Activated T-cell treated with anti-CD3 and anti-CD28 coated beads for 48 hours (primary cell): ENCODE results near the gene PRM2.
A peak's percentile ranks its signal among the peaks of the same experiment; 100 is the strongest.

ENCODE experiments used
- DNase-seq: peaks from one replicate; pipeline ENCODE4 v3.0.0-alpha.2; 2020; ENCODE audit warnings: low read depth

The PRM2 gene, protein sequence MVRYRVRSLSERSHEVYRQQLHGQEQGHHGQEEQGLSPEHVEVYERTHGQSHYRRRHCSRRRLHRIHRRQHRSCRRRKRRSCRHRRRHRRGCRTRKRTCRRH

DNA sequence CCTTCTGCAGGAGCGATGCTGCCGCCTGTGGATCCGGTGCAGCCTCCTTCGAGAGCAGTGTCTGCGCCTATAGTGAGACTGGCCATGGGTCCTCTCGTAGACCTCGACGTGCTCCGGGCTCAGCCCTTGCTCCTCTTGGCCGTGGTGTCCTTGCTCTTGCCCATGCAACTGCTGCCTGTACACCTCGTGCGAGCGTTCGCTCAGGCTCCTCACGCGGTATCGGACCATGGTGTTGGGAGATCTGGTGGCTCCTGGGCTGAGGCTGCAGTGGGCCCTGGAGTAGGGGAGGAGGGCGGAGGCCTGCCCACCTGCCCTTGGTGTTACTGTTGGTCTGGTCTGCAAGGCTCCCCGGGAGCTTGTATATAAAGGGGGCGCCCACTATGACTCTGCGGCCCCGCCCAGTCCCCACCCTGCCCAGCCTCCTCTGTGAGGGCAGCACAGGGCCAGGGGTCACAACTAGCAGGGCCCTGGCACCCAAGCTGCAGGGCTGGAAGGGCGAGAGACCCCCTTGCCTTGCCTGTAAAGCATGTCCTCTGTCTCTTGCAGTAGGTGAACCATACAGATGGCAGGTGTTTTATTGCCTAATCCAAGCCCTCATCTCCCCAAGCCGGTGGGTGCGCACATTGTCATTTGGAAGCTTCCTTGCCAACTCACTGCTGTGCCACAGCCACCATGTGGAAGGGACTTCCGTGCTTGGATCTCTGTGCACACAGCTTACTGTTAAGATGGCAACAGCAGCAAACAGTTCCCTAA is at the start of gene PRM2:
Gene PRM2, minus strand, starts transcription at position 338 of the 753 bp plus-strand sequence. Its CDS starts 110 bp downstream, at position 228.
- DNase-seq, result no peak

DNA sequence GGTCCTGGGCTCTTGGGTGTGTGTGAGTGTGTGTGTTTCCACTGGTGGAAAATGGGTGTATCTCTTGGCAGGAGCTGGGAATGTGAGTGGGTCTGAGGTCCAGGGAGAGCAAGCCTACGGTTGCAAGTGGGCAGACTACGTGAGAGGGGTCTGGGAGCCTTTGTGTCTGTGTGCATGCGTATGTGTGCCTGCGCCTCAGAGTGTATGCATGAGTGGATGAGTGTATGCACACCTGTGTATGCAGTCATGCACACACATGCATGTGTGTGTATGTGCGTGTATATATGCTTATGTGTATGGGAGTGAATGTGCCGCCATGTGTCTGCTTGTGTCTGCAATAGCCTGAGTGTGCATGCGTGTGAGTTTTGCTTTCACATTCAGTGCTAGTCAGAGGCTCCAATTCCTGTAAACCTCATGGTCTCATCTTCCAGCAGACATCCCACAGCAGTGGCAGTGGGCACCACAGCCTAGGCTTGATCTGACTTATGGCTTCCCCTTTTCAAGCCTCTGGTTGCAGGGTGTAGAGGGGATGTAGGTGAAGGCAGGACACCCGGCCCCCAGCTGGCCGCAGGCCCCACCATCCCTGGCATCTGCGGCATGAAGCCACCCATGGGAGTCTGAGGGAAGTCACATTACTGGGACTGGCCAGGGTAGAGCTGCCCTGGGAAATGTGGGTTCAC is 49.3 kb upstream of the PRM2 start:
- DNase-seq, result peak; percentile 21

DNA sequence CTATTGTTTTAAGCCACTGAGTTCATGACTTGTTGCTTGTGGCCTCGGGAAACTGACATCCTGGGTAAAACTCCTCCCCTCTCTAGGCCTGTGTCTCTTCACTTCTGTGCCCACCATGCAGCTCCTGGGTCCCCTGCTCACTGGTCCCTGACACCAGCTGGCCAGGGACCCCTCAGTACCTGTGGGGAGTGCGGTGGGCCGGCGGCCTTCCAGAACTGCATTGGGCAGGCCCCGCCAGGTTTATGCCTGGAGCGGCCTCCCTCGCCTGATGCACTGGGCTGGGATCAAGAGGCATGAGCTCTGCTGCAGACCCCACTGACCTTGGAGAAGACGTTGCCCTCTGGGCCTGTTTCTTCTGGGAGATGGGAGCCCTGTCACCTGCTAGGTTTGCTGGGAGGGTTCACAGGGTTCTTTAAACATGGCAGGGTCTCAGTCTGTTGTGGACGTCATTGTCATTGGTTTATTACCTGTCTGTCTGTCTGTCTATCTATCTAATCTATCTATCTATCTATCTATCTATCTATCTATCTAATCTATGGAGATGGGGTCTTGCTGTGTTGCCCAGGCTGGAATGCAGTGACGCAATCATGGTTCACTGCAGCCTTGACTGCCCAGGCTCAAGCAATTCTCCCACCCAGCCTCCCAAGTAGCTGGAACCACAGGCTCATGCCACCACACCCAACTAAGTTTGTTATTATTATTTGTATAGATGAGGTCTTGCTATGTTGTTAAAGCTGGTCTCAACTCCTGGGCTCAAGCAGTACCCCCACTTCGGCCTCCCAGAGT is 47.5 kb upstream of the PRM2 start:
- DNase-seq, result no peak

DNA sequence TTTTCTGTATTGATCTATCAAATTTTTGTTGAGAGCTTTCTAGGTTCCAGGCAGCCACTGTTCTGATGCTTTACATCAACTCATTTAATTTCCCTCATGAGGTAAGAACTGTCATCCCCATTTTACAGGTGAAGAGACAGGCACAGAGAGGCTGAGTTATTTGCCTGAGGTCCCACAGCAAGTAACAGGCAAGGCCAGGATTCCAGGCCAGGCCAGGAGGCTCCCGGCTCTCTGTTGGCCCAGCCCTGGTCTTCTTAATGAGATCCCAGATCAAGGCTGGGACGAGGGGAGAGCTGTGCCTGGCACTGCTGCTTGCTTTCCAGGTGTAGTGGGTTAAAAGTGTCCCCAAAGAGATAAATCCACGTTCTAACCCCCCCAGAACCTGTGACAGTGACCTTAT is 46.5 kb upstream of the PRM2 start:
- no peak for DNase-seq

DNA sequence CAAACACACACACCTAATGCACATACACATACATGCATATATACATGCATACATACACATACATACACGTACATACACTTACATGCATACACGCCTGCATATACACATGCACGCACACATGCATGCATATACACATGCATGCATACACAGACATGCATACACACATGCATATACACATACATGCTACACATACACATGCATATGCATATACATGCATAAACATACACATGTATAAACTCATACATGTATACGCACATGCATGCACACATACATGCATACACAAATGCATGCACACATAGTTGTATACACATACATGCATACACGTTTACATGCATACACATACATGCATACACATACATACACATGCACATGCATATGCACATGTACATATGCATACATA is 45.4 kb upstream of the PRM2 start:
- DNase-seq, result no peak

DNA sequence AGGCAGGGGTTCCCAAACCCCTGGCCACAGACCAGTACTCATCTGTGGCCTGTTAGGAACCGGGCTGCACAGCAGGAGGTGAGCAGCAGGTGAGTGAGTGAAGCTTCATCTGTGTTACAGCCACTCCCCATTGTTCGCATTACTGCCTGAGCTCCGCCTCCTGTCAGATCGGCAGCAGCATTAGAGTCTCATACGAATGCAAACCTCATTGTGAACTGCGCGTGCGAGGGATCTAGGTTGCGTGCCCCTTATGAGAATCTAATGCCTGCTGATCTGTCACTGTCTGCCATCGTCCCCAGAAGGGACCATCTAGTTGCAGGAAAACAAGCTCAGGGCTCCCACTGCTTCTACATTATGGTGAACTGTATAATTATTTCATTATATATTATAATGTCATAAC is 43.9 kb upstream of the PRM2 start:
- no peak for DNase-seq

DNA sequence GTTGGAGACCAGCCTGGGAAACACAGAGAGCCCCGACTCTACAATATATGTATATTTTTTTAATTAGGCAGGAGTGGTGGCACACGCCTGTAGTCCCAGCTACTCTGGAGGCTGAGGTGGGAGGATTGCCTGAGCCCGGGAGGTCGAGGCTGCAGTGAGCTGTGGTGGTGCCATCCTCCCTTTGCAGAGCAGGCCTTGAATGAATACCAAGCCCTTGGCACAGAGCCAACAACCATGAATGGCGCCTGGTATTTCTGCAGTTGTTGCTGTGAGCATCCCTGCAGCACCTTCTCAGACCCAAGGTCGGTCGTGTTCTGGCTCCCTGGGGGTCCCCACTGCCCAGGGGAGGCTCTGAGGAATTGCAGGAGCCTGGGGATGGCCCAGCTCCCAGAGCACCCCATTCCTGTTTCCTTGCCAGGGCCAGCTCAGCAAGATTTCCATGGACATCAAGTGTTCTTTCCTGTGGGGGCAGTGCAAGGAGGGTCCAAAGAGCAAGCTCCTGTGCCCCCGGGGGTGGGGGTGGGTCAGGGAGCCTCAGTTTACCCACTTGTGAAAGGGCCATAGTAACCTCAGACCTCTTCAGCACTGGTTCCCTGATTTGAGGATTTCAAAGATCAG is 43.4 kb upstream of the PRM2 start:
- no peak for DNase-seq

DNA sequence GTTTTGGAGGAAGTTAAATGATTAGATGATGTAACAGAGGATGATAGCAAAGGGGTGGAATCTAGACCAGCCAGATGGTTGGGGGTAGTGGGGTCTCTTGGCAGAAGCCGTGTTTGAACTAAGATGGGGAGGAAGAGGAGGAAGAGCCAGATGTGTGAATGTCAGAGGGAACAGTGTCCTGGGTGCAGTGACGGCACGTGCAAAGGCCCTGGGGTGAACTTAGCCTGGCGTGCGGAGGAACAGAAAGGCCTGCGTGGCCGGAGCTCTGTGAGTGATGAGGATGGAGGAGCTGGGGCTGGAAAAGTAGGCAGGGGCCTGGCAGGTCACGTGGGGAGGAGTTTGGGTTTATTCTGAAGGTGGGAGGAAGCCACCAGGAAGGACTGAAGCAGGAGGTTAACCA is 42.5 kb upstream of the PRM2 start:
- no peak for DNase-seq

DNA sequence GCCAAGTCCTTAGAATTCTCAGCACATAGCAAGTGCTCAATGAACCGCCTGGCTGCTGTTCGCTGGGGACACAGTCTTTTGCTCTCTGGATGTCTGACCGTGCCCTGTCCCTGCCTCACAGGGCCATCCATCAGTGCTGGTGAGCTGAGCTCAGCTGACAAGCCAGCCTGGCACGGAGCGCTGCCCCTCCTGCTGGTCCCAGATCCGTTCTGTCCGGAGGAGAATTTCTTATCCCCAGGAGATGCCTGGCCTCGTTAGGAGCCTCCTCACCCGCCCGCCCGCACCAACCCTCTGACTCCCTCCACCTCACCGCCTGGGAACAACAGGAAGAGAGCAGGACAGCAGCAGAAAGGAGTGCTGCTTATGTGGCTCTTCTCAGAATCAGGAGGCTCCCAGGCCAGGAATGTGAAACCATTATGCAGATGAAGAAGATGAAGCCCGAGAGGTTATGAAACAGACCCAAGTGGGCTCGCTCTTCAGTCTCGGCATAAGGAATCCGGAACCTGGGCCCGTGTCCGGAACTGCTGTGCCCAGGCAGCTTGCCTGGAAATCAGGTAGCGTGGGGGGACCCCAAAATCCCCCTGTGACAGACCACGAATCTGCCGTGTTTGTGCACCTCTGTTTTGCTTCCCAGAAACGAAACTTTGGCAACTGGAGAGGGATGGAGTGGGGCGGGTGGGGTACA is 40.2 kb upstream of the PRM2 start:
- DNase-seq, result no peak

DNA sequence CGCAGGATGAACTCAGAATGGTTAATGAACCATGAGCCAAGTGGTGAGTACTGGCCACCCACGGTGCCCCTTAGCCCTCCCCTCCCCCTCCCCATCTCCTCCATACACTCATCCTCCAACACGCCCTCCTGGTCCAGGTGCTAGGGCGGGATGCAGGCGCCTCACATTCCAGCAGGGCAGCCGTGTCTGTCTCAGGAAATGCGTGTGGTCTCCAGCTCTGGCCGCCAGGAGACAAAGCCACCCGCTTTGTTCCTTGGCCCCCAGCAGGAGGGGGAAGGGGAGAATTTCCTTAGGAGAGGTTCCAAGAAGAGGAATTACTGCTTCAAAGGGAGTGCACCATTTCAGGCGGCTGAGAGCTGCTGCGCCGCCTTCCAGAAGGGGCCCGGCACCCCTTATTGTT is 39.2 kb upstream of the PRM2 start:
- no peak for DNase-seq

DNA sequence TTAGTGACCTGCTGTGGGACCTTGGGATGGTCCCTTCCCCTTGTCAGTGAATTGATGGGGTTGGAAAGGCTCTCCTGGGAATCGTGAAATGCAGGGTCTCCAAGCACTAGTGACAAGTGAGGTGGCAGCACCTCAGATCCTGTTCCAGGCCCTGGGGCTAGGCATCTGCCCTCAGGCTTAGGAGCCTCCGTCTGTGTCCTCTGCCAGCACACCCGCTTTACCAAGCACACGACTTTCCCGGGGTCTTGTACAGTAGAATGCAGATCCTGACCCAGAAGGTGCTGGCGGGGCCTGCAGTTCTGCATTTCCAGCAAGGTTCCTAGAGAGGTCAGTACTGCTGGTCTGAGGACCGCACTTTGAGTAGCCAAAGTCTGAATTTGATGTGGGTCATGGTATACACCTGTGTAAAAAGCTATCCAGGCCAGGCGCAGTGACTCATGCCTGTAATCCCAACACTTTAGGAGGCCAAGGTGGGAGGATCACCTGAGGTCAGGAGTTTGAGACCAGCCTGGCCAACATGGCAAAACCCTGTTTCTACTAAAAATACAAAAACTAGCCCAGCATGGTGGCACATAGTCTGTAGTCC is 38.1 kb upstream of the PRM2 start:
- DNase-seq, result no peak

DNA sequence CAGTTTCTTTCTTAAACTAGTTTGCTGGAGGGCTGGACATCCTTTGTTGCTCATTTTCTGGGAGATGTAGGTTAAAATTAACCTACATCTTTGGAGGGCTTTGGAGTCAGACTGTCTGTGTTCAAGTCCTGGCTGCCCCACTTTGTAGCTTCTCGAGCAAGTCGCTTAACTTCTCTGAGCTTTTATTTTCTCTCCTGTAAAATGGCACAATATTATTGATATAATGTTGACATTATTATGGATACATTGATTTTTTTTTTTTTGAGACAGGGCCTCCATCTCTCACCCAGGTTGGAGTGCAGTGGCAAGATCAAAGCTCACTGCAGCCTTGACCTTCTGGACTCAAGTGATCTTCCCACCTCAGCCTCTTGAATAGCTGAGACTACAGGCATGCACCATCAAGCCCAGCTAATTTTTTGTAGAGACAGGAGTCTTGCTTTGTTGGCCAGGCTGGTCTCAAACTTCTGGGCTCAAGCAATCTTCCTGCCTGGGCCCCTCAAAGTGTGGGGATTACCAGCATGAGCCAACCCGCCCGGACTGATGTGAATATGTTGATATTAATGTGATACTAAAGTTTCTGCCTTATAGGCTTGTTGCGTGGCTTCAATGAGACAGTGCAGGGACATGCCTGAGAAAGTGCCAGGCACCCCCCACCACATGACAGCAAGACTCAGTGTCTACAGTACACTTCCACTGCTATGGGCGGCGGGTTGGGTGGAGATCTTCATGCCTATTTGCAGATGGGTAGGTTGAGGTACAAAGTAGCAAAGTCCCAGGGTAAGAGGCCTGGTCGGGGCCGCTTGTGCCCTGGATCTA is 37.4 kb upstream of the PRM2 start:
- DNase-seq, result no peak

DNA sequence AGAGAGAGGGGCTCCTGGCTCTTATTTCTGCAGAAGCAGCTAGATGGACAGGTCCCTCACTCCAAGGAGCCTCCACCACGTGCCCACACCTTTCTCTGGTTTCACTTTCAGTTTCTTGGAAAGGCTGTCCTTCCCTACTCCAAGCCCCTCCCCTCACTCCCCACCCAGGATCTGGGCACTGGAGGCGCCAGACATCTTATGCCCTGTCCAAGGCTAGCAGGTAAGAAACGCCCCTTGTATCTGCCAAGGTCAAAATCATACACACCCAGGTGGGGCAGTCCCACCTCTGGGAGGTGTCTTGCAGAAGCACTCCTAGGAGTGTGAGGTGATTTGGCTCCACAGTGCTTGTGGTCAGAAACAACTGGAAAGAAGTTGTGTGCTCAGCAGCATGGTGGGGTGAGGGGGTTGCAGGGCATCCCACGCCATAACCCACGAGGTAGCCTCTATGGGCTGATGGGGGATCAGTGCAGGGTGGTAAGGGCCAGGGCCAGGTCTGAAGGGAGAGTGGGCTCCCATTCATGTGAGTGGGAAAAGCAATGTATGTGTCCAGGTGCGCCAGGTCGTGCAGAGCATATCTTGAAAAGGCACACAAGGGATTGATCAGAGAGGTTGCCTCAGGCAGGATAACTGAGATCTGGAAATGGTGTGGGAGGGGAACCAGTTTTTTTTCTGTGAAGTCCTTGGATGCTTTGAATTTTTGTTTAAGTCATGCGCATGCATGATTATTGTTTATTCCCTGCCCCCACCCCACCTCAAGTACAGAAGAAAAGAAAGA is 36.6 kb upstream of the PRM2 start:
- no peak for DNase-seq

DNA sequence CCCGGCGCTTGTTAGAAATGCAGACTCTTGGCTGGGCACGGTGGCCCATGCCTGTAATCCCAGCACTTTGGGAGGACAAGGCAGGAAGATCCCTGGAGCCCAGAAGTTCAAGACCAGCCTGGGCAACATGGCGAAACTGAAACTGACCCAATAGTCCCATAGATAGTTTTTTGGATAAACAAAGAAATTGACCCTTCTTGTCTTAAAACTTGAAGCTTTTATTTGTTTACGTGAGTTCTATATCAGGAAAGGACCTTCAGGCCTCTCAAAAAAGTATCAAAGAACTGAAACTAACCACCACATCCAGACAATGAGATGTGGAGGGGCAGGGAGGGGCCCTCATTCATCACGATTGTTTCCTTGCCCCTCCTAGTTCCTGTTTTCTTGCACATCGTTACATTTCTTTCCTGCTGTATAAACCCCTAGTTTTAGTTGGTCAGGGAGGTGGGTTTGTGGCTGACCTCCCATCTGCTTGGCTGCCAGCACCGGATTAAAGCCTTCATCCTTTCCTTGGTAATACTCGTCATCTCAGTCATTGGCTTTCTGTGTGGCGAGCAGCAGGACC is 34.8 kb upstream of the PRM2 start:
- no peak for DNase-seq

DNA sequence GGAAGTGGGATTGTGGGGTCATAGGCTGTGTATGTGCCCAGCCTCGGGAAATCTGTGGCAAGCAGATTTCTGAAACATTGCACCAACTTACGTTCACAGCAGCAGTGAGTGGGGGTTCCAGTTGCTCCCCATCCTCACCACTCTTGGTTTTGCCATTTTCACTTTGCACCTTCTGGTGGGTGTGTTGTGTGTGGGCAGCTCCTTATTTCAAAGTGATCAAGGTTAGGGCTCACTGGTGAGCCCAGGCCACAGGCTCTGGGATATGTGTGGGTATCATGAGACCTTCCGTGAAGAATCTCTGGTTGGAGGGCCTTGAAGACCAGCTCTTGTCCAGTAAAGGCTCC is 34.3 kb upstream of the PRM2 start:
- no peak for DNase-seq

DNA sequence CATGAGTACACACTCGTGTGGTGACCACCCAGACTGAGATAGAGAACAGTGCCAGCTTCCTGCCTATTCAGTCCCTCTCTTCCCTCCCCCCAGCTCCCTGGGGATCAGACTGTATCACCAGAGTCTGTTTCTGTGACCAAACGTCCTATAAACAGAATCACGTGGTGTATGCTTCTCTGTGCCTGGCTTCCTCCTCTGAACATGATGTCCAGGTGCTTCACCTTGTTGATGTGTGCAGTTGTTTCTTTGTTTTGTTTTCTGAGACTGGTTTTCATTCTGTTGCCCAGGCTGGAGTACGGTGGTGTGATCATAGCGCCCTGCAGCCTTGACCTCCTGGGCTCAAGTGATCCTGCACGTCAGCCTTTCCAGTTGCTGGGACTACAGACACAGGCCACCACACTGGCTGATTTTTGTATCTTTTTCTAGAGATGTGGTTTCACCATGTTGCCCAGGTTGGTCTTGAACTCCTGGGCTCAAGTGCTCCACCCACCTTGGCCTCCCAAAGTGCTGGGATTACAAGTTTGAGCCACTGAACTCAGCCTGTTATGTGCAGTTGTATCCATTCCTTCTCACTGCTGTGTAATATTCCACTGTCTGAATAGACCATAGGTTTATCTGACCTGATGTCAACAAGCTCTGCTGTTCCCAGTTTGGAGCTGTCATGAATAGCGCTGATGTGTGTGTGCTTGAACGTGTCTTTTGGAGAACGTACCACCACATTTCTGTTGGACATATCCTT is 33.8 kb upstream of the PRM2 start:
- DNase-seq, result no peak

DNA sequence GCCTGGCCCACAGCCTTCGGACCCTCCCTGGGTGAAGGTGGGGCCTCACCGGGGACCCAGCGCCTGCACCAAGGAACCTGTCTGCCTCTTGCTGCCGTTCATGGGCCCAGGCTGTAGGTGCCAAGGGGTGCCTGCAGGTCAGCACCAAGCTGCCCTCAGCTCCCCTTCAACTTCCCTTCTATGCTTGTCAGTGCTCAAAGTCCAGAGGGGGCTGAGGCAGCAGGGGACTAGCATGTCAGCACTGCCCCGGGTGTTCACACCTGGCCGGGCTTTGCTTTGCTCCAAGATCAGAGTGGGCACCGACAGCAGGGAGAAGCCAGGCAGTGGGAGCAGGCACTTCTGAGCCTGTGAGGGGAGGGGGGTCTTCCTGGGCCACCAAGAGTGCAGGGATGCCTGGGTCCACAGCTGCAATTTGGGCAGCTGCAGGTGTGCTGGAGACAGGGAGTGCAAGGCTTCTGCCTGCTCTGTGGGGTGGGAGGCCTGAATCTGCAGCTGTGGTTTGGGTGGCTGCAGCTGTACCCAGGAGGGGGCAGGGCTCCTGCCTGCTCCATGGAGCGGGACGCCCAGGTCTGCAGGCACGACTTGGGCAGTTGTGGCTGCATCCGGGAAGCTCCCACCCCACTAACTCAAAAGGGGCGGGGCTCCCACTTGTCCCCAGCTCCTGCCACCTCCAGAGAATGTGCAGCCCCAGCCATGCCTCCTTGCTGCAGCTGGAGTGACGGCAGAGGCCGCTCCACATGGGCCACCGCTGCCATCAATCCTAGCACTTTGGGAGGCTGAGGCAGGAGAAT is 32.4 kb upstream of the PRM2 start:
- DNase-seq, result no peak
